Measurements from ENCODE around the gene SNAPC2.
A peak's percentile ranks its signal among the peaks of the same experiment; 100 is the strongest.

The SNAPC2 gene

GRCh38 chr19:7912144-7912696 lies 7.9 kb upstream of the SNAPC2 start:
- H3K27ac ChIP-seq, result no peak overlapping the region
- TF ChIP-seq CTCF (IDR thresholded peaks at IDR 0.05), result no peak
- TF ChIP-seq ZFX (IDR thresholded peaks at IDR 0.05; ENCODE audit: borderline replicate concordance), result no peak

GRCh38 chr19:7912697-7913564 lies 7.2 kb upstream of the SNAPC2 start:
- H3K27ac ChIP-seq, result peak overlapping the region; percentile 97; the same call in 1 of the 2 replicates
- TF ChIP-seq CTCF (IDR thresholded peaks at IDR 0.05), result no peak
- no peak for TF ChIP-seq ZFX (IDR thresholded peaks at IDR 0.05; ENCODE audit: borderline replicate concordance)

GRCh38 chr19:7913652-7914051 lies 6.5 kb upstream of the SNAPC2 start:
- H3K27ac ChIP-seq, result peak overlapping the region; percentile 97

GRCh38 chr19:7914099-7914498 lies 6.0 kb upstream of the SNAPC2 start:
- H3K27ac ChIP-seq, result peak overlapping the region; percentile 97
- no peak for TF ChIP-seq ZFX (IDR thresholded peaks at IDR 0.05; ENCODE audit: borderline replicate concordance)
- no peak for TF ChIP-seq CTCF (IDR thresholded peaks at IDR 0.05)

More at GRCh38 chr19:7913652-7914051, 6.5 kb upstream of the SNAPC2 start:
- TF ChIP-seq CTCF (IDR thresholded peaks at IDR 0.05) (no peak), ZFX (IDR thresholded peaks at IDR 0.05; ENCODE audit: borderline replicate concordance) (no peak)

- no peak for TF ChIP-seq CTCF (IDR thresholded peaks at IDR 0.05)
- no peak for TF ChIP-seq ZFX (IDR thresholded peaks at IDR 0.05; ENCODE audit: borderline replicate concordance)
- H3K27ac ChIP-seq, result peak within 1 kb of the TSS; percentile 97
These were observed 5.5 kb upstream of the SNAPC2 start, which contains the start of gene TGFBR3L for GRCh38 chr19:7914598-7915045. TSS of gene TGFBR3L (plus strand) at chr19:7914830.

GRCh38 chr19:7915250-7916102 lies 4.7 kb upstream of the SNAPC2 start:
- H3K27ac ChIP-seq, result peak overlapping the region; percentile 97

More at GRCh38 chr19:7915250-7916102, 4.7 kb upstream of the SNAPC2 start:
- TF ChIP-seq CTCF (IDR thresholded peaks at IDR 0.05) (no peak), ZFX (IDR thresholded peaks at IDR 0.05; ENCODE audit: borderline replicate concordance) (no peak)
